ENCODE data around the gene ATP6V1C2.

The ATP6V1C2 gene

DNA sequence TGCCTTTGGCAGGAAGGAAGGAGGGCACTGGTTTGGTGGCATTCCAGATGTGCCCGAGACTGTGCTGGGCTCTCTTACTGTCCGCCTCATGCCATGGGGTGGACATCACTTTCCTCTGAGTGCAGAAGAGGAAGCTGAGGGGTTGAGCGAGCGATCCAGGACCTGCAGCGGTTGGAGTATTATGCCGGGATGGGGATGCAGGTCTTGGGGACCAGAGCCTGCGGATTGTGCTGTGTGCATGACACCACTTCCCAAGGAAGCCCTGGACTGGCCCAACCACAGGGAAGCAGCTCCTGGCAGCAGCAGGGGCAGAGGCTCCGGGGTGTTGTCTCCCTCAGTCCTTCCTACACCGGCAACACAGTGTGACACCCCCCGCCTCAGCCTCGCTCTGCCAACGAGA, 44.5 kb downstream of the ATP6V1C2 start:
- FAIRE-seq = no peak
- DNase-seq (ENCODE audit: insufficient read length, low spot score) = no peak
- no peak for TF ChIP-seq POLR2A (IDR thresholded peaks at IDR 0.05; ENCODE audit: low read depth, low read length)

- FAIRE-seq (no peak), DNase-seq (ENCODE audit: insufficient read length, low spot score) (no peak)
- no peak for TF ChIP-seq POLR2A (IDR thresholded peaks at IDR 0.05; ENCODE audit: low read depth, low read length)
Observed at GRCh38 chr2:10768063-10768507, 46.7 kb downstream of the ATP6V1C2 start.

GRCh38 chr2:10770956-10771750, 49.7 kb downstream of the ATP6V1C2 start:
- DNase-seq (ENCODE audit: insufficient read length, low spot score) = no peak
- FAIRE-seq = no peak
- TF ChIP-seq POLR2A (IDR thresholded peaks at IDR 0.05; ENCODE audit: low read depth, low read length) = no peak

GRCh38 chr2:10771786-10772185, 50.4 kb downstream of the ATP6V1C2 start:
- FAIRE-seq = no peak
- TF ChIP-seq POLR2A (IDR thresholded peaks at IDR 0.05; ENCODE audit: low read depth, low read length) = no peak

GRCh38 chr2:10772201-10772867, 50.9 kb downstream of the ATP6V1C2 start:
- DNase-seq (ENCODE audit: insufficient read length, low spot score) (no peak), FAIRE-seq (no peak)
- TF ChIP-seq POLR2A (IDR thresholded peaks at IDR 0.05; ENCODE audit: low read depth, low read length) = no peak

More at GRCh38 chr2:10771786-10772185, 50.4 kb downstream of the ATP6V1C2 start:
- no peak for DNase-seq (ENCODE audit: insufficient read length, low spot score)

GRCh38 chr2:10772868-10773215, 51.4 kb downstream of the ATP6V1C2 start:
- FAIRE-seq (no peak), DNase-seq (ENCODE audit: insufficient read length, low spot score) (no peak)
- no peak for TF ChIP-seq POLR2A (IDR thresholded peaks at IDR 0.05; ENCODE audit: low read depth, low read length)

- no peak for DNase-seq (ENCODE audit: insufficient read length, low spot score)
- no peak for FAIRE-seq
- TF ChIP-seq POLR2A (IDR thresholded peaks at IDR 0.05; ENCODE audit: low read depth, low read length) = no peak
Observed at GRCh38 chr2:10773821-10774341, 52.5 kb downstream of the ATP6V1C2 start.

GRCh38 chr2:10774394-10774793, 53.0 kb downstream of the ATP6V1C2 start:
- no peak for TF ChIP-seq POLR2A (IDR thresholded peaks at IDR 0.05; ENCODE audit: low read depth, low read length)
- no peak for DNase-seq (ENCODE audit: insufficient read length, low spot score)
- no peak for FAIRE-seq

DNA sequence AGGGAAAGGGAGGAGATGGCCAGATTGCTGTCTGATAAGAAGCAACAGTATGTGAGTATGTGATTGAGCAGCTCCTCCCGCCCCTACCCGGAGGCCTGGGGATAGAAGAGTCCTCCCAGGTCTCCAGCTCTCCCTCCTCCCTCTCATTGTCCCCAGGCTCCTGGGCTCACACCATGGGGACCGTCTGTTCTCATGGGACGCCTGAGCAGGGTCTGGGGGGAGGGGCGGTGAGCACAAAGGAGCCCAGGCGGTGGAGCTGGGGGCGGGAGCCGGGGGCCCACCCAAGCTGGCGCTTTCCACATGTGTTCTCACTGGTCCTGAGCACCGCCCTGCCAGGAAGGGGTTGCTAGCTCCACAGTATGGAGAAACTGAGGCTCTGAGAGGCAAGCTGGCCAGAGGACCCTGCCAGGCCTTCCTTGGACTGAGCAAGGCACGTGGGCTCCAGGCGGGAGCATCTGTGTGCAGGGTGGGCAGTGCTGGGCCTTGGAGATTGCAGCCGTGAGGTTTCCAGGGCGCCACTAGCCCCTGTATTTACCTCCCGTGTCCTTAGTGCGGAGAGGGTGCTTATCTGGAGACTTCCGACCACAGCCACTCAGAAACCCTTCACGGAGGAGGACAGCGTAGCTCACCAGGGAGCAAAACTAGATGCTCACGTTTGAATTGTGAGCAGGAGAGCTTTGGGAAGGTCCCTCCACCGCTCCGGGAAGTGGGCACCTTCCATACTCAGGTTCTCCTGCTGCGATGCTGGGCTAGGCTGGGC, 53.8 kb downstream of the ATP6V1C2 start:
- FAIRE-seq (no peak), DNase-seq (ENCODE audit: insufficient read length, low spot score) (no peak)
- TF ChIP-seq POLR2A (IDR thresholded peaks at IDR 0.05; ENCODE audit: low read depth, low read length) = no peak

- TF ChIP-seq POLR2A (IDR thresholded peaks at IDR 0.05; ENCODE audit: low read depth, low read length) = no peak
- FAIRE-seq = no peak
- no peak for DNase-seq (ENCODE audit: insufficient read length, low spot score)
Observed at GRCh38 chr2:10775831-10776230, 54.4 kb downstream of the ATP6V1C2 start.

GRCh38 chr2:10776231-10776977, 55.0 kb downstream of the ATP6V1C2 start:
- FAIRE-seq = no peak
- DNase-seq (ENCODE audit: insufficient read length, low spot score) = no peak
- TF ChIP-seq POLR2A (IDR thresholded peaks at IDR 0.05; ENCODE audit: low read depth, low read length) = no peak

GRCh38 chr2:10777111-10777841, 55.8 kb downstream of the ATP6V1C2 start:
- no peak for FAIRE-seq
- TF ChIP-seq POLR2A (IDR thresholded peaks at IDR 0.05; ENCODE audit: low read depth, low read length) = no peak
- no peak for DNase-seq (ENCODE audit: insufficient read length, low spot score)

All from H54 (cell line).